H9 (cell line): ENCODE measurements around the gene LRRC15. TPM values are rescaled to one million over a fixed set of nuclear protein-coding genes. Genes with fewer than 3 reads are reported as not detected.

Experiments used
- DNase-seq: peaks from one replicate; pipeline ENCODE4 v3.0.0-alpha.2; 2017
- H2AFZ ChIP-seq: one replicate; pipeline ENCODE4 v1.6.1; 2013; ENCODE audit warnings: mild to moderate bottlenecking, low read length, control low read depth, moderate library complexity
- H2AK5ac ChIP-seq: 2 replicates; pipeline ENCODE4 v1.6.1; 2013; ENCODE audit warnings: low read length, control low read depth, mixed read lengths; ENCODE audit not compliant: insufficient read length
- H2BK120ac ChIP-seq: one replicate; pipeline ENCODE4 v1.6.1; 2013; ENCODE audit warnings: low read depth, mild to moderate bottlenecking, low read length, control low read depth, inconsistent platforms; ENCODE audit not compliant: poor library complexity, severe bottlenecking
- H2BK12ac ChIP-seq: 2 replicates; pipeline ENCODE4 v1.6.1; 2013; ENCODE audit warnings: low read length, control low read depth, mixed read lengths, low read depth; ENCODE audit not compliant: insufficient read length
- H2BK15ac ChIP-seq: 2 replicates; pipeline ENCODE4 v1.6.1; 2013; ENCODE audit warnings: low read depth, low read length, control low read depth
- H2BK20ac ChIP-seq: one replicate; pipeline ENCODE4 v1.6.1; 2013; ENCODE audit warnings: low read depth, mild to moderate bottlenecking, low read length, control low read depth, inconsistent platforms; ENCODE audit not compliant: poor library complexity, severe bottlenecking
- H2BK5ac ChIP-seq: 2 replicates; pipeline ENCODE4 v1.6.1; 2013; ENCODE audit warnings: low read length, control low read depth, mixed read lengths; ENCODE audit not compliant: insufficient read length
- H3K14ac ChIP-seq: 2 replicates; pipeline ENCODE4 v1.6.1; 2013; ENCODE audit warnings: low read length, control low read depth; ENCODE audit not compliant: insufficient read depth
- H3K18ac ChIP-seq: 2 replicates; pipeline ENCODE4 v1.6.1; 2013; ENCODE audit warnings: low read depth, mild to moderate bottlenecking, mixed read lengths, low read length, control low read depth; ENCODE audit not compliant: insufficient read length
- H3K23ac ChIP-seq: 2 replicates; pipeline ENCODE4 v1.6.1; 2013; ENCODE audit warnings: low read length, control low read depth, mixed read lengths, low read depth; ENCODE audit not compliant: insufficient read length
- H3K23me2 ChIP-seq: 2 replicates; pipeline ENCODE4 v1.6.1; 2013; ENCODE audit warnings: low read depth, mild to moderate bottlenecking, mixed read lengths, low read length, control low read depth; ENCODE audit not compliant: insufficient read length, poor library complexity, severe bottlenecking
- H3K27ac ChIP-seq: 2 replicates; pipeline ENCODE4 v1.5.1; 2013; ENCODE audit warnings: low read length, control low read depth, mixed read lengths, low read depth; ENCODE audit not compliant: insufficient read length
- H3K27me3 ChIP-seq: 2 replicates; pipeline ENCODE4 v1.6.1; 2013; ENCODE audit warnings: low read length, control low read depth, inconsistent platforms; ENCODE audit not compliant: insufficient read depth
- H3K4ac ChIP-seq: 2 replicates; pipeline ENCODE4 v1.6.1; 2013; ENCODE audit warnings: low read depth, mild to moderate bottlenecking, control low read depth, inconsistent platforms, low read length, moderate library complexity
- H3K4me1 ChIP-seq: 2 replicates; pipeline ENCODE4 v1.6.1; 2013; ENCODE audit warnings: low read length, control low read depth, inconsistent platforms; ENCODE audit not compliant: insufficient read depth
- H3K4me2 ChIP-seq: 2 replicates; pipeline ENCODE4 v1.6.1; 2013; ENCODE audit warnings: low read length, control low read depth, mixed read lengths; ENCODE audit not compliant: insufficient read length, insufficient read depth
- H3K56ac ChIP-seq: 2 replicates; pipeline ENCODE4 v1.6.1; 2013; ENCODE audit warnings: low read depth, mild to moderate bottlenecking, mixed read lengths, low read length, control low read depth; ENCODE audit not compliant: insufficient read length
- H3K79me1 ChIP-seq: 2 replicates; pipeline ENCODE4 v1.6.1; 2013; ENCODE audit warnings: low read depth, mild to moderate bottlenecking, moderate library complexity, low read length, control low read depth, inconsistent platforms; ENCODE audit not compliant: insufficient read depth, poor library complexity, severe bottlenecking
- H3K79me2 ChIP-seq: 2 replicates; pipeline ENCODE4 v1.6.1; 2013; ENCODE audit warnings: low read length, control low read depth, inconsistent platforms; ENCODE audit not compliant: insufficient read depth
- H3K9ac ChIP-seq: 2 replicates; pipeline ENCODE4 v1.6.1; 2013; ENCODE audit warnings: low read length, control low read depth, mixed read lengths; ENCODE audit not compliant: insufficient read length; ENCODE audit errors: extremely low read depth
- H3K9me3 ChIP-seq: one replicate; pipeline ENCODE4 v1.6.1; 2013; ENCODE audit warnings: low read depth, low read length, inconsistent platforms; ENCODE audit not compliant: control insufficient read depth
- H3T11ph ChIP-seq: one replicate; pipeline ENCODE4 v1.6.1; 2013; ENCODE audit warnings: mild to moderate bottlenecking, low read length, control low read depth, inconsistent platforms
- H4K20me1 ChIP-seq: one replicate; pipeline ENCODE4 v1.6.1; 2013; ENCODE audit not compliant: control insufficient read depth, insufficient read length, insufficient read depth
- H4K5ac ChIP-seq: 2 replicates; pipeline ENCODE4 v1.6.1; 2013; ENCODE audit warnings: low read depth, mild to moderate bottlenecking, mixed read lengths, low read length, control low read depth; ENCODE audit not compliant: insufficient read length
- H4K8ac ChIP-seq: replicated peaks from 2 replicates; pipeline ENCODE4 v1.6.1; 2013; ENCODE audit warnings: low read length, control low read depth, mixed read lengths, low read depth; ENCODE audit not compliant: insufficient read length
- H4K91ac ChIP-seq: 2 replicates; pipeline ENCODE4 v1.6.1; 2013; ENCODE audit warnings: low read depth, mild to moderate bottlenecking, moderate library complexity, mixed read lengths, low read length, control low read depth; ENCODE audit not compliant: insufficient read length
- H3K27ac Mint-ChIP-seq, 3 experiments: 2 replicates in 2 of 3; 3 replicates in 1 of 3; pipeline ENCODE4 v1.8.0; 2020 to 2021; ENCODE audit warnings: mixed read lengths in 3 of 3, mild to moderate bottlenecking in 1 of 3, moderate library complexity in 1 of 3
- H3K27me3 Mint-ChIP-seq: 2 replicates; pipeline ENCODE4 v1.8.0; 2021; ENCODE audit warnings: low read depth, mild to moderate bottlenecking, moderate library complexity, mixed read lengths
- H3K36me3 Mint-ChIP-seq, 3 experiments: 2 replicates in 2 of 3; 3 replicates in 1 of 3; pipeline ENCODE4 v1.8.0; 2020 to 2021; ENCODE audit warnings: low read depth in 3 of 3, mixed read lengths in 3 of 3; ENCODE audit not compliant: insufficient read depth in 1 of 3
- H3K4me1 Mint-ChIP-seq, 2 experiments: 2 replicates each; pipeline ENCODE4 v1.8.0; 2020; ENCODE audit warnings: mixed read lengths in 2 of 2
- H3K4me3 Mint-ChIP-seq, 2 experiments: 2 replicates in 1 of 2; 3 replicates in 1 of 2; pipeline ENCODE4 v1.8.0; 2020 to 2021; ENCODE audit warnings: mild to moderate bottlenecking in 2 of 2, mixed read lengths in 2 of 2, moderate library complexity in 1 of 2
- H3K9me3 Mint-ChIP-seq, 2 experiments: 2 replicates in 1 of 2; 3 replicates in 1 of 2; pipeline ENCODE4 v1.8.0; 2020; ENCODE audit warnings: mild to moderate bottlenecking in 2 of 2, mixed read lengths in 2 of 2, moderate library complexity in 1 of 2
- WGBS: extraction: QIAGEN DNeasy Blood & Tissue Kit; methylation state at CpG from one replicate; pipeline ENCODE4 v1.1.7; 2013; ENCODE audit warnings: missing lambda C conversion rate, low lambda C conversion rate, mixed read lengths; ENCODE audit not compliant: insufficient read length; ENCODE audit errors: extremely low coverage; 5-methylcytosine and 5-hydroxymethylcytosine counted together
- total RNA-seq: library from RNA; stranded (reverse); gene quantifications from 2 replicates; pipeline ENCODE4 v1.2.1, GENCODE V29; 2021
- TF ChIP-seq, protein P1 (sequence below): fragments of 200-600 bp; sonication (generic); conservative IDR thresholded peaks from 3 replicates; pipeline ENCODE4 v1.8.0; 2021; ENCODE audit warnings: antibody characterized with exemption, mild to moderate bottlenecking

The LRRC15 gene
- total RNA-seq, 1 experiment from 2014 or later: 0.07 TPM

- Histone ChIP-seq H3K4ac (no peak overlapping the region), H3K79me1 (no peaks in the 10 kb centered on the region), H3K23ac (no peak overlapping the region), H4K5ac (no peak overlapping the region), H3K9ac (peak overlapping the region; percentile 5), H3K79me2 (no peaks in the 10 kb centered on the region), H2BK15ac (no peak overlapping the region), H2AFZ (no peak overlapping the region), H4K91ac (no peak overlapping the region), H2BK12ac (no peak overlapping the region), H3K27me3 (peaks cover 3% of the 10 kb centered on the region; the same call in 1 of the 2 replicates), H2BK20ac (no peak overlapping the region), H4K20me1 (no peaks in the 10 kb centered on the region), H3K18ac (no peak overlapping the region), H3K14ac (no peak overlapping the region), H3K4me1 (no peaks in the 10 kb centered on the region; the same call in 1 of the 2 replicates), H2BK5ac (no peak overlapping the region), H3K23me2 (no peaks in the 10 kb centered on the region), H4K8ac (no peak overlapping the region), H2BK120ac (no peak overlapping the region), H3T11ph (no peak overlapping the region), H3K27ac (no peak overlapping the region), H3K56ac (no peak overlapping the region), H2AK5ac (no peak overlapping the region), H3K4me2 (peak overlapping the region; percentile 49), H3K9me3 (peaks cover 21% of the 10 kb centered on the region)
- Mint-ChIP-seq H3K27me3 (peaks cover 74% of the 10 kb centered on the region), H3K4me3 (peak overlapping the region; percentile 56 to 63), H3K36me3 (peaks cover 18 to 27% (median 19%) of the 10 kb centered on the region in 3 experiments), H3K9me3 (peaks cover 26 to 28% of the 10 kb centered on the region in 2 experiments), H3K4me1 (peaks cover 42 to 45% of the 10 kb centered on the region in 2 experiments), H3K27ac (peak overlapping the region in 2 of 3 experiments; percentile 35 to 91; a peak in 3 of 7 replicates)
- WGBS: no CpG with 5 or more reads among the region's 54 CpGs
- peak; percentile 90 for DNase-seq
- TF ChIP-seq, protein P1, sequence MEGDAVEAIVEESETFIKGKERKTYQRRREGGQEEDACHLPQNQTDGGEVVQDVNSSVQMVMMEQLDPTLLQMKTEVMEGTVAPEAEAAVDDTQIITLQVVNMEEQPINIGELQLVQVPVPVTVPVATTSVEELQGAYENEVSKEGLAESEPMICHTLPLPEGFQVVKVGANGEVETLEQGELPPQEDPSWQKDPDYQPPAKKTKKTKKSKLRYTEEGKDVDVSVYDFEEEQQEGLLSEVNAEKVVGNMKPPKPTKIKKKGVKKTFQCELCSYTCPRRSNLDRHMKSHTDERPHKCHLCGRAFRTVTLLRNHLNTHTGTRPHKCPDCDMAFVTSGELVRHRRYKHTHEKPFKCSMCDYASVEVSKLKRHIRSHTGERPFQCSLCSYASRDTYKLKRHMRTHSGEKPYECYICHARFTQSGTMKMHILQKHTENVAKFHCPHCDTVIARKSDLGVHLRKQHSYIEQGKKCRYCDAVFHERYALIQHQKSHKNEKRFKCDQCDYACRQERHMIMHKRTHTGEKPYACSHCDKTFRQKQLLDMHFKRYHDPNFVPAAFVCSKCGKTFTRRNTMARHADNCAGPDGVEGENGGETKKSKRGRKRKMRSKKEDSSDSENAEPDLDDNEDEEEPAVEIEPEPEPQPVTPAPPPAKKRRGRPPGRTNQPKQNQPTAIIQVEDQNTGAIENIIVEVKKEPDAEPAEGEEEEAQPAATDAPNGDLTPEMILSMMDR: peak; percentile 99
Observed at GRCh38 chr3:194315088-194315964, 54.2 kb downstream of the LRRC15 start.
